COLO829 (cell line): ENCODE data around the gene VSIG4.
"Not testable (repeated sequence)": the region's sequence is repeated elsewhere in the genome, so short reads cannot be mapped to it uniquely, and the experiment has no call there.

Experiments used
- DNase-seq: peaks from one replicate; pipeline ENCODE4 v3.0.0; 2012; ENCODE audit warnings: low spot score

The VSIG4 gene

GRCh38 chrX:65977161-65977560 lies 62.7 kb downstream of the VSIG4 start:
- DNase-seq: not testable (repeated sequence)

GRCh38 chrX:65976161-65976560 lies 63.7 kb downstream of the VSIG4 start:
- DNase-seq: no peak

DNA sequence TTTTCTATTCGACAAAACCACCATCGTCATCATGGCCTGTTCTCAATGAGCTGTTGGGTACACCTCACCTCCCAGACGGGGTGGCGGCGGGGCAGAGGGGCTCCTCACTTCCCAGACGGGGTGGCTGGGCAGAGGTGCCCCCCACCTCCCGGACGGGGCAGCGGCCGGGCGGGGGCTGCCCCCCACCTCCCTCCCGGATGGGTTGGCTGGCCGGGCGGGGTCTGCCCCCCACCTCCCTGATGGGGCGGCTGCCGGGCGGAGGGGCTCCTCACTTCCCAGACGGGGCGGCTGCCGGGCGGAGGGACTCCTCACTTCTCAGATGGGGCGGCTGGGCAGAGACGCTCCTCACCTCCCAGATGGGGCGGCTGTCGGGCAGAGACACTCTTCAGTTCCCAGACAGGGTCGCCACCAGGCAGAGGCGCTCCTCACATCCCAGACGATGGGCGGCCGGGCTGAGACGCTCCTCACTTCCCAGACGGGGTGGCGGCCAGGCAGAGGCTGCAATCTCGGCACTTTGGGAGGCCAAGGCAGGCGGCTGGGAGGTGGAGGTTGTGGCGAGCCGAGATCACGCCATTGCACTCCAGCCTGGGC lies 64.6 kb downstream of the VSIG4 start:
- not testable (repeated sequence) for DNase-seq
